PC-3 (cell line): ENCODE results near the gene C1orf53.

ENCODE experiments used
- CTCF ChIP-seq: fragments of 300-600 bp; sonication (generic); conservative IDR thresholded peaks from 2 replicates; pipeline ENCODE4 v1.5.1; 2017; ENCODE audit warnings: antibody characterized with exemption, low read depth, mild to moderate bottlenecking, low read length
- EZH2 ChIP-seq: fragments of 300-600 bp; sonication (generic); IDR thresholded peaks from one replicate; pipeline ENCODE4 v1.6.1; 2017; ENCODE audit warnings: antibody characterized with exemption, mild to moderate bottlenecking, low read length; ENCODE audit not compliant: unreplicated experiment
- EZH2phosphoT487 ChIP-seq: fragments of 300-600 bp; sonication (generic); IDR thresholded peaks from 2 replicates; pipeline ENCODE4 v1.6.1; 2018; ENCODE audit warnings: mild to moderate bottlenecking, antibody characterized with exemption, low read length, borderline replicate concordance

GRCh38 chr1:197904126-197904787, 1.8 kb downstream of the C1orf53 start:
- TF ChIP-seq CTCF (no peak), EZH2phosphoT487 (no peak), EZH2 (no peak)
